ENCODE data around the gene CFAP97D2.
"Not testable (repeated sequence)": the region's sequence is repeated elsewhere in the genome, so short reads cannot be mapped to it uniquely, and the experiment has no call there.

The CFAP97D2 gene

GRCh38 chr13:114174529-114174961, 4.5 kb upstream of the CFAP97D2 start:
- no peak for ATAC-seq
- TF ChIP-seq RARB (CRISPR knock-in tag; IDR thresholded peaks at IDR 0.05) (no peak), CSDC2 (CRISPR knock-in tag; IDR thresholded peaks at IDR 0.05) (no peak), SNAI2 (CRISPR knock-in tag; IDR thresholded peaks at IDR 0.05) (no peak), BACH2 (CRISPR knock-in tag; IDR thresholded peaks at IDR 0.05; ENCODE audit: borderline replicate concordance) (no peak), PATZ1 (CRISPR knock-in tag; IDR thresholded peaks at IDR 0.05; ENCODE audit: borderline replicate concordance) (no peak), ZNF565 (CRISPR knock-in tag; conservative IDR thresholded peaks at IDR 0.05; ENCODE audit: low read depth) (no peak), ESRRG (CRISPR knock-in tag; IDR thresholded peaks at IDR 0.05) (no peak), OSR1 (CRISPR knock-in tag; IDR thresholded peaks at IDR 0.05) (no peak), ZC3H10 (CRISPR knock-in tag; IDR thresholded peaks at IDR 0.05) (no peak), TOX (CRISPR knock-in tag; IDR thresholded peaks at IDR 0.05; ENCODE audit: borderline replicate concordance) (no peak), ARNTL (CRISPR knock-in tag; IDR thresholded peaks at IDR 0.05; ENCODE audit: borderline replicate concordance, low read depth) (no peak), ZFP3 (CRISPR knock-in tag; IDR thresholded peaks at IDR 0.05) (no peak), TCF4 (CRISPR knock-in tag; IDR thresholded peaks at IDR 0.05; ENCODE audit: borderline replicate concordance) (no peak)
- TF ChIP-seq, protein P1, sequence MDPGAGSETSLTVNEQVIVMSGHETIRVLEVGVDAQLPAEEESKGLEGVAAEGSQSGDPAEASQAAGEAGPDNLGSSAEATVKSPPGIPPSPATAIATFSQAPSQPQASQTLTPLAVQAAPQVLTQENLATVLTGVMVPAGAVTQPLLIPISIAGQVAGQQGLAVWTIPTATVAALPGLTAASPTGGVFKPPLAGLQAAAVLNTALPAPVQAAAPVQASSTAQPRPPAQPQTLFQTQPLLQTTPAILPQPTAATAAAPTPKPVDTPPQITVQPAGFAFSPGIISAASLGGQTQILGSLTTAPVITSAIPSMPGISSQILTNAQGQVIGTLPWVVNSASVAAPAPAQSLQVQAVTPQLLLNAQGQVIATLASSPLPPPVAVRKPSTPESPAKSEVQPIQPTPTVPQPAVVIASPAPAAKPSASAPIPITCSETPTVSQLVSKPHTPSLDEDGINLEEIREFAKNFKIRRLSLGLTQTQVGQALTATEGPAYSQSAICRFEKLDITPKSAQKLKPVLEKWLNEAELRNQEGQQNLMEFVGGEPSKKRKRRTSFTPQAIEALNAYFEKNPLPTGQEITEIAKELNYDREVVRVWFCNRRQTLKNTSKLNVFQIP (CRISPR knock-in tag; IDR thresholded peaks at IDR 0.05; ENCODE audit: borderline replicate concordance, low read depth) = no peak
- TF ChIP-seq, protein P2, sequence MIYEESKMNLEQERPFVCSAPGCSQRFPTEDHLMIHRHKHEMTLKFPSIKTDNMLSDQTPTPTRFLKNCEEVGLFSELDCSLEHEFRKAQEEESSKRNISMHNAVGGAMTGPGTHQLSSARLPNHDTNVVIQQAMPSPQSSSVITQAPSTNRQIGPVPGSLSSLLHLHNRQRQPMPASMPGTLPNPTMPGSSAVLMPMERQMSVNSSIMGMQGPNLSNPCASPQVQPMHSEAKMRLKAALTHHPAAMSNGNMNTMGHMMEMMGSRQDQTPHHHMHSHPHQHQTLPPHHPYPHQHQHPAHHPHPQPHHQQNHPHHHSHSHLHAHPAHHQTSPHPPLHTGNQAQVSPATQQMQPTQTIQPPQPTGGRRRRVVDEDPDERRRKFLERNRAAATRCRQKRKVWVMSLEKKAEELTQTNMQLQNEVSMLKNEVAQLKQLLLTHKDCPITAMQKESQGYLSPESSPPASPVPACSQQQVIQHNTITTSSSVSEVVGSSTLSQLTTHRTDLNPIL (CRISPR knock-in tag; IDR thresholded peaks at IDR 0.05; ENCODE audit: low read depth) = no peak
- TF ChIP-seq, protein P3, sequence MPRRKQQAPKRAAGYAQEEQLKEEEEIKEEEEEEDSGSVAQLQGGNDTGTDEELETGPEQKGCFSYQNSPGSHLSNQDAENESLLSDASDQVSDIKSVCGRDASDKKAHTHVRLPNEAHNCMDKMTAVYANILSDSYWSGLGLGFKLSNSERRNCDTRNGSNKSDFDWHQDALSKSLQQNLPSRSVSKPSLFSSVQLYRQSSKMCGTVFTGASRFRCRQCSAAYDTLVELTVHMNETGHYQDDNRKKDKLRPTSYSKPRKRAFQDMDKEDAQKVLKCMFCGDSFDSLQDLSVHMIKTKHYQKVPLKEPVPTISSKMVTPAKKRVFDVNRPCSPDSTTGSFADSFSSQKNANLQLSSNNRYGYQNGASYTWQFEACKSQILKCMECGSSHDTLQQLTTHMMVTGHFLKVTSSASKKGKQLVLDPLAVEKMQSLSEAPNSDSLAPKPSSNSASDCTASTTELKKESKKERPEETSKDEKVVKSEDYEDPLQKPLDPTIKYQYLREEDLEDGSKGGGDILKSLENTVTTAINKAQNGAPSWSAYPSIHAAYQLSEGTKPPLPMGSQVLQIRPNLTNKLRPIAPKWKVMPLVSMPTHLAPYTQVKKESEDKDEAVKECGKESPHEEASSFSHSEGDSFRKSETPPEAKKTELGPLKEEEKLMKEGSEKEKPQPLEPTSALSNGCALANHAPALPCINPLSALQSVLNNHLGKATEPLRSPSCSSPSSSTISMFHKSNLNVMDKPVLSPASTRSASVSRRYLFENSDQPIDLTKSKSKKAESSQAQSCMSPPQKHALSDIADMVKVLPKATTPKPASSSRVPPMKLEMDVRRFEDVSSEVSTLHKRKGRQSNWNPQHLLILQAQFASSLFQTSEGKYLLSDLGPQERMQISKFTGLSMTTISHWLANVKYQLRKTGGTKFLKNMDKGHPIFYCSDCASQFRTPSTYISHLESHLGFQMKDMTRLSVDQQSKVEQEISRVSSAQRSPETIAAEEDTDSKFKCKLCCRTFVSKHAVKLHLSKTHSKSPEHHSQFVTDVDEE (CRISPR knock-in tag; IDR thresholded peaks at IDR 0.05) = no peak

DNA sequence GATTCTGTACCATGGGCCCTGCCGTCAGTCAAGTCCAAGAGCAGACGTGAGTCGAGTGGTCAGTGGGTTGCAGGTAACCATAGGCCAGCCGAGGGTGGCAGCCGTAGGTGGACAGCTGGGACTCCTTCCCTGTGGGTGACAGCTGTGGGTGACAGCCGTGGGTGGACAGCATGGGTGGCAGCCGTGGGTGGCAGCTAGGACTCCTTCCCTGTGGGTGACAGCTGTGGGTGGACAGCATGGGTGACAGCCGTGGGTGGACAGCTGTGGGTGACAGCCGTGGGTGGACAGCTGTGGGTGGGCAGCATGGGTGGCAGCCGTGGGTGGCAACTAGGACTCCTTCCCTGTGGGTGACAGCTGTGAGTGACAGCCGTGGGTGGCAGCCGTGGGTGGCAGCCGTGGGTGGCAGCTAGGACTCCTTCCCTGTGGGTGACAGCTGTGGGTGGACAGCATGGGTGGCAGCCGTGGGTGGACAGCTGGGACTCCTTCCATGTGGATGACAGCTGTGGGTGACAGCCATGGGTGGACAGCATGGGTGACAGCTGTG, 2.6 kb upstream of the CFAP97D2 start:
- not testable (repeated sequence) for ATAC-seq

DNA sequence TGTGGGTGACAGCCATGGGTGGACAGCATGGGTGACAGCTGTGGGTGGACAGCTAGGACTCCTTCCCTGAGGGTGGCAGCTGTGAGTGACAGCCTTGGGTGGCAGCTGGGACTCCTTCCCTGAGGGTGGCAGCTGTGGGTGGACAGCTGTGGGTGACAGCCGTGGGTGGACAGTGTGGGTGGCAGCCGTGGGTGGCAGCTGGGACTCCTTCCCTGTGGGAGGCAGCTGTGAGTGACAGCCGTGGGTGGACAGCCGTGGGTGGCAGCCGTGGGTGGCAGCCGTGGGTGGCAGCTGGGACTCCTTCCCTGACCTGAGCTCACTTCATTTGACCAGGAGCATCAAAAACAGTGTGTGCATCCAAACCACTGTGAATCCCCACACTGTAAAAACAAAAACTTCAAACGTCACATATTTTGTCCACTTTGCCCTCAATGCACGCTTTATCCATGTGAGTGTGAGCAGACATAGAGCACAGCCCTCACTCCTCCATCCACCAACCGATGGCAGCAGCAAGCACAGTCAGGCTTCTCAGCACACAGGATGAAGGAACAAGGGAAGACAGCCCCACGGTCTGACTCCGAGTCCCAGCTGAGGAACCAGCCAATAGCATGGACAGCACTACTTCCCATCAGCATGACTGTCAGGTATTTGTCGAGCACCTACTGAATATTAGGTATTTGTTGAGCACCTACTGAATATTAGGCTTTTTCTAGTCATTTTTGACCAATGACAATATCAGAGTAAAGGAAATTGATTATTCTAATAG, 1.6 kb upstream of the CFAP97D2 start:
- no peak for ATAC-seq
- no peak for TF ChIP-seq RARB (CRISPR knock-in tag; IDR thresholded peaks at IDR 0.05)
- TF ChIP-seq TCF4 (CRISPR knock-in tag; IDR thresholded peaks at IDR 0.05; ENCODE audit: borderline replicate concordance) = no peak
- TF ChIP-seq ZC3H10 (CRISPR knock-in tag; IDR thresholded peaks at IDR 0.05) = no peak
- TF ChIP-seq TOX (CRISPR knock-in tag; IDR thresholded peaks at IDR 0.05; ENCODE audit: borderline replicate concordance) = no peak
- no peak for TF ChIP-seq ESRRG (CRISPR knock-in tag; IDR thresholded peaks at IDR 0.05)
- no peak for TF ChIP-seq ARNTL (CRISPR knock-in tag; IDR thresholded peaks at IDR 0.05; ENCODE audit: borderline replicate concordance, low read depth)
- TF ChIP-seq, protein P1 (CRISPR knock-in tag; IDR thresholded peaks at IDR 0.05; ENCODE audit: borderline replicate concordance, low read depth) = no peak
- TF ChIP-seq PATZ1 (CRISPR knock-in tag; IDR thresholded peaks at IDR 0.05; ENCODE audit: borderline replicate concordance) = no peak
- no peak for TF ChIP-seq ZFP3 (CRISPR knock-in tag; IDR thresholded peaks at IDR 0.05)
- TF ChIP-seq ZNF565 (CRISPR knock-in tag; conservative IDR thresholded peaks at IDR 0.05; ENCODE audit: low read depth) = no peak
- TF ChIP-seq, protein P3 (CRISPR knock-in tag; IDR thresholded peaks at IDR 0.05) = no peak
- no peak for TF ChIP-seq OSR1 (CRISPR knock-in tag; IDR thresholded peaks at IDR 0.05)
- no peak for TF ChIP-seq CSDC2 (CRISPR knock-in tag; IDR thresholded peaks at IDR 0.05)
- TF ChIP-seq ZNF70 (CRISPR knock-in tag; IDR thresholded peaks at IDR 0.05) = no peak
- no peak for TF ChIP-seq PPARA (CRISPR knock-in tag; IDR thresholded peaks at IDR 0.05; ENCODE audit: borderline replicate concordance)
